A549 (cell line): Measurements from ENCODE around the gene ZNF710. TPM values are rescaled to one million over a fixed set of nuclear protein-coding genes. Genes with fewer than 3 reads are reported as not detected.

Experiments used
- ATAC-seq, 2 experiments: fragments of 200-7000 bp in 1 of 2; fragments of >200 bp in 1 of 2; cut with Nextera tagmentation in 1 of 2; cut with Tn5 transposase in 1 of 2; 3 replicates each; pipeline versions ENCODE4 v1.8.0 to v1.9.1; 2018 to 2020; ENCODE audit warnings: mild to moderate bottlenecking in 1 of 2, moderate library complexity in 1 of 2
- CTCF ChIA-PET: fragments of 300-600 bp; sonication (Branson Sonifier 250); formaldehyde crosslinking; extraction: SDS; loops from one replicate; lab custom pipeline; 2021; ENCODE audit warnings: antibody characterized with exemption, inconsistent platforms; lab: Yijun Ruan, JAX
- POLR2A ChIA-PET: fragments of 350-600 bp; formaldehyde crosslinking; extraction: SDS; loops from one replicate; lab custom pipeline; 2021; ENCODE audit warnings: antibody characterized with exemption, inconsistent platforms; lab: Yijun Ruan, JAX
- DNase-seq, 2 experiments: peaks; one replicate each; pipeline versions ENCODE4 v3.0.0 to v3.0.0-alpha.2; 2011 to 2016; ENCODE audit warnings: low read depth in 1 of 2, low spot score in 1 of 2
- FAIRE-seq: peaks from 2 replicates; lab custom pipeline; 2011; peaks lifted over from hg19 to GRCh38; lab: Jason Lieb, UNC
- H3K27ac ChIP-seq, 2 experiments: fragments of >200 bp; sonication (Bioruptor Twin); formaldehyde crosslinking; 3 replicates each; pipeline ENCODE4 v1.5.1; 2016 to 2017
- H3K4me1 ChIP-seq: fragments of >200 bp; sonication (Bioruptor Twin); formaldehyde crosslinking; 3 replicates; pipeline ENCODE4 v1.6.1; 2016
- H3K4me2 ChIP-seq: fragments of >200 bp; sonication (Bioruptor Twin); formaldehyde crosslinking; 3 replicates; pipeline ENCODE4 v1.6.1; 2016
- H3K4me3 ChIP-seq: fragments of >200 bp; sonication (Bioruptor Twin); formaldehyde crosslinking; 3 replicates; pipeline ENCODE4 v1.5.1; 2016
- H3K9me3 ChIP-seq: fragments of >200 bp; sonication (Bioruptor Twin); formaldehyde crosslinking; 3 replicates; pipeline ENCODE4 v1.6.1; 2016
- BCL3 ChIP-seq: fragments of >200 bp; sonication (Bioruptor Twin); formaldehyde crosslinking; IDR thresholded peaks from 3 replicates; pipeline ENCODE4 v1.6.1; 2016
- CBX8 ChIP-seq: fragments of 200-600 bp; sonication (generic); IDR thresholded peaks from 2 replicates; pipeline ENCODE4 v1.6.1; 2016
- CHD2 ChIP-seq: fragments of 150-350 bp; IDR thresholded peaks from 2 replicates; pipeline ENCODE4 v1.6.1; 2014; ENCODE audit warnings: low read length; ENCODE audit not compliant: partially characterized antibody
- EP300 ChIP-seq, 2 experiments: fragments of >200 bp; sonication (Bioruptor Twin); formaldehyde crosslinking; IDR thresholded peaks; 2 replicates in 1 of 2; 3 replicates in 1 of 2; pipeline ENCODE4 v1.6.1; 2016 to 2017
- ESRRA ChIP-seq: fragments of 150-350 bp; IDR thresholded peaks from 2 replicates; pipeline ENCODE4 v1.6.1; 2014; ENCODE audit warnings: mild to moderate bottlenecking, low read length, borderline replicate concordance
- HEYL ChIP-seq: fragments of 250-450 bp; sonication (Bioruptor Pico); IDR thresholded peaks from 2 replicates; pipeline ENCODE4 v1.8.0; 2021; ENCODE audit warnings: mild to moderate bottlenecking, moderate library complexity
- HMGXB4 ChIP-seq: fragments of 250-450 bp; sonication (Bioruptor Pico); IDR thresholded peaks from 2 replicates; pipeline ENCODE4 v1.5.0; 2021; ENCODE audit warnings: mild to moderate bottlenecking, moderate library complexity, borderline replicate concordance
- HOXA7 ChIP-seq: fragments of 250-450 bp; sonication (Bioruptor Pico); IDR thresholded peaks from 2 replicates; pipeline ENCODE4 v1.5.0; 2020; ENCODE audit warnings: mild to moderate bottlenecking, moderate library complexity
- JUNB ChIP-seq: fragments of >200 bp; sonication (Bioruptor Twin); formaldehyde crosslinking; IDR thresholded peaks from 2 replicates; pipeline ENCODE4 v1.6.1; 2016
- MYC ChIP-seq: IDR thresholded peaks from 2 replicates; pipeline ENCODE4 v1.6.1; 2012; ENCODE audit warnings: mild to moderate bottlenecking, inconsistent platforms, low read length, improper control_type of control experiment, borderline replicate concordance
- NPAS2 ChIP-seq: fragments of 250-450 bp; sonication (Bioruptor Pico); IDR thresholded peaks from 2 replicates; pipeline ENCODE4 v1.8.0; 2022; ENCODE audit warnings: mild to moderate bottlenecking, moderate library complexity, borderline replicate concordance
- NR3C1 ChIP-seq: fragments of >200 bp; sonication (Bioruptor Twin); formaldehyde crosslinking; IDR thresholded peaks from 3 replicates; pipeline ENCODE4 v1.6.1; 2017
- PBX3 ChIP-seq: IDR thresholded peaks from 2 replicates; pipeline ENCODE4 v1.6.1; 2012
- PHF8 ChIP-seq: fragments of 200-600 bp; sonication (generic); IDR thresholded peaks from 2 replicates; pipeline ENCODE4 v1.6.1; 2016; ENCODE audit warnings: low read depth, mild to moderate bottlenecking, antibody characterized with exemption, moderate library complexity, borderline replicate concordance
- POLR2AphosphoS2 ChIP-seq: conservative IDR thresholded peaks from 2 replicates; pipeline ENCODE4 v1.6.1; 2012; ENCODE audit warnings: low read length, improper control_type of control experiment, inconsistent platforms
- SREBF2 ChIP-seq: fragments of 450-650 bp; IDR thresholded peaks from 2 replicates; pipeline ENCODE4 v1.6.1; 2014; ENCODE audit warnings: mild to moderate bottlenecking, moderate library complexity
- USF2 ChIP-seq: fragments of 450-650 bp; IDR thresholded peaks from 2 replicates; pipeline ENCODE4 v1.6.1; 2014; ENCODE audit warnings: antibody characterized with exemption
- ZSCAN20 ChIP-seq: fragments of 250-450 bp; sonication (Bioruptor Pico); IDR thresholded peaks from 2 replicates; pipeline ENCODE4 v1.8.0; 2022; ENCODE audit warnings: mild to moderate bottlenecking, moderate library complexity
- WGBS: methylation state at CpG from one replicate; pipeline ENCODE4 v1.1.6; 2017; ENCODE audit errors: missing lambda C conversion rate; 5-methylcytosine and 5-hydroxymethylcytosine counted together
- polyA plus RNA-seq, 4 experiments: library from polyadenylated mRNA; depleted of rRNA in 3 of 4; stranded (reverse); fragments of >200 nt; fragmentation: RNase III in 1 of 4; extraction: RNeasy Plus Mini Kit Qiagen cat#74134 plus additional on column Dnase treatment in 1 of 4; gene quantifications; 2 replicates in 3 of 4; 3 replicates in 1 of 4; pipeline ENCODE4 v1.2.3, GENCODE V29; 2011 to 2017

The ZNF710 gene
- polyA plus RNA-seq, 2 of the 4 experiments (the other 2 are of a cell fraction): 2.6 to 7.8 TPM

GRCh38 chr15:90099072-90099867, 98.1 kb downstream of the ZNF710 start:
- Histone ChIP-seq H3K4me3 (no peak overlapping the region), H3K4me2 (no peak overlapping the region), H3K9me3 (no peaks in the 10 kb centered on the region), H3K27ac (no peak overlapping the region), H3K4me1 (peaks cover 22% of the 10 kb centered on the region)
- FAIRE-seq: no peak
- no peak for DNase-seq
- ATAC-seq: no peak
- TF ChIP-seq NPAS2 (CRISPR knock-in tag): no peak
- TF ChIP-seq CBX8: no peak
- TF ChIP-seq HOXA7 (CRISPR knock-in tag): no peak
- TF ChIP-seq HEYL: no peak
- no peak for TF ChIP-seq JUNB
- TF ChIP-seq POLR2AphosphoS2: no peak
- no peak for TF ChIP-seq USF2
- no peak for TF ChIP-seq SREBF2
- TF ChIP-seq MYC: no peak
- no peak for TF ChIP-seq ESRRA
- no peak for TF ChIP-seq HMGXB4
- 95% methylated on average over 10 of the region's 10 CpGs for WGBS
- CTCF ChIA-PET: interaction anchor here (1.0 to 11.7 kb wide), 10 partner anchors 13 to 206 kb away, joined by 3 to 94 read pairs (median 4); partner anchors contain the start of genes AP3S2, CIB1 and GDPGP1
- POLR2A ChIA-PET: no interaction called here

- CTCF ChIA-PET: interaction anchor here (1.0 to 11.7 kb wide), 8 partner anchors 14 to 207 kb away, joined by 3 to 94 read pairs (median 3); partner anchors contain the start of genes AP3S2 and CIB1
- ATAC-seq: no peak
- POLR2A ChIA-PET: no interaction called here
- no peak for DNase-seq
- 87% methylated on average over 11 of the region's 11 CpGs for WGBS
- TF ChIP-seq BCL3 (no peak), NR3C1 (no peak), PBX3 (no peak), HEYL (no peak), USF2 (no peak), HMGXB4 (no peak), NPAS2 (CRISPR knock-in tag) (no peak), PHF8 (no peak), CHD2 (no peak), SREBF2 (no peak), ZSCAN20 (CRISPR knock-in tag) (no peak), HOXA7 (CRISPR knock-in tag) (no peak), EP300 (IDR thresholded peaks at IDR 0.05) (no peak)
- no peak for FAIRE-seq
- Histone ChIP-seq H3K4me3 (no peak overlapping the region), H3K4me2 (peak overlapping the region; percentile 83), H3K9me3 (no peaks in the 10 kb centered on the region), H3K27ac (no peak overlapping the region), H3K4me1 (peaks cover 22% of the 10 kb centered on the region)
Observed at GRCh38 chr15:90099868-90100831, 99.0 kb downstream of the ZNF710 start.
